ENCODE data around the gene NBAS. TPM values are rescaled to one million over a fixed set of nuclear protein-coding genes. Genes with fewer than 3 reads are reported as not detected.

Gene NBAS
- total and polyA plus RNA-seq, 9 of the 15 experiments (the other 6 are each of a cell fraction or from before 2014, with no cell fraction given): 15.3 to 94.4 (median 69.9) TPM

- TF ChIP-seq CEBPB (tag; IDR thresholded peaks at IDR 0.05): no peak
- TF ChIP-seq E2F5 (CRISPR knock-in tag; IDR thresholded peaks at IDR 0.05): no peak
- TF ChIP-seq RBM17 (IDR thresholded peaks at IDR 0.05; ENCODE audit: borderline replicate concordance, low read depth, low read length): no peak
- TF ChIP-seq TSHZ1 (CRISPR knock-in tag; IDR thresholded peaks at IDR 0.05): no peak
- no peak for TF ChIP-seq ZNF76 (CRISPR knock-in tag; IDR thresholded peaks at IDR 0.05; ENCODE audit: borderline replicate concordance)
- no peak for TF ChIP-seq SRSF1 (IDR thresholded peaks at IDR 0.05; ENCODE audit: low read depth, low read length)
- no peak for TF ChIP-seq PURB (CRISPR knock-in tag; IDR thresholded peaks at IDR 0.05; ENCODE audit: low read depth)
- peak; percentile 61; the same call in 1 of the 2 replicates for TF ChIP-seq SMAD3 (CRISPR knock-in tag; conservative IDR thresholded peaks at IDR 0.05)
- TF ChIP-seq ATF2 (CRISPR knock-in tag; IDR thresholded peaks at IDR 0.05): no peak
- no peak for TF ChIP-seq IRF2 (CRISPR knock-in tag; IDR thresholded peaks at IDR 0.05)
- TF ChIP-seq USF1 (CRISPR knock-in tag; IDR thresholded peaks at IDR 0.05): no peak
- no peak for TF ChIP-seq ZFP91 (CRISPR knock-in tag; IDR thresholded peaks at IDR 0.05)
- TF ChIP-seq BMI1 (IDR thresholded peaks at IDR 0.05; ENCODE audit: low read length): no peak
- TF ChIP-seq KDM1A (IDR thresholded peaks at IDR 0.05): peak in 1 of 2 experiments; percentile 58; a peak in 2 of 4 replicates
- TF ChIP-seq HDAC3 (IDR thresholded peaks at IDR 0.05; ENCODE audit: borderline replicate concordance, partially characterized antibody): peak; percentile 77
- no peak for TF ChIP-seq NFIX (CRISPR knock-in tag; IDR thresholded peaks at IDR 0.05; ENCODE audit: low read depth)
- TF ChIP-seq NFRKB (IDR thresholded peaks at IDR 0.05; ENCODE audit: low read depth): no peak
- TF ChIP-seq KAT7 (CRISPR knock-in tag; IDR thresholded peaks at IDR 0.05; ENCODE audit: borderline replicate concordance): no peak; the same call in 1 of the 2 replicates
- TF ChIP-seq KDM4B (IDR thresholded peaks at IDR 0.05; ENCODE audit: borderline replicate concordance in 2 of 2, low read depth in 1 of 2): no peak
- TF ChIP-seq E2F3 (CRISPR knock-in tag; IDR thresholded peaks at IDR 0.05): no peak
These were observed 4.7 kb downstream of the NBAS start (continued) for GRCh38 chr2:15556311-15556930.

All from K562 (cell line).